ENCODE results near the gene KDM4B. TPM values are rescaled to one million over a fixed set of nuclear protein-coding genes. Genes with fewer than 3 reads are reported as not detected.

Gene KDM4B
- total and polyA plus RNA-seq, 7 donors, result 7.2 to 46.5 (median 21.4) TPM

- H3K36me3 ChIP-seq, result peaks cover 5 to 94% (median 52%) of the 10 kb centered on the region in 4 donors
- no peaks in the 10 kb centered on the region for H3K9me3 ChIP-seq
- H3K4me3 ChIP-seq, result no peak overlapping the region
- no peak for TF ChIP-seq POLR2A (IDR thresholded peaks at IDR 0.05)
- no peak for TF ChIP-seq POLR2AphosphoS5 (IDR thresholded peaks at IDR 0.05)
- TF ChIP-seq EP300 (IDR thresholded peaks at IDR 0.05), result no peak
- no peak for TF ChIP-seq CTCF (IDR thresholded peaks at IDR 0.05)
- no peak for DNase-seq
- 86 to 91% methylated on average over 22 of the region's 22 CpGs for WGBS, 2 donors
- H3K4me1 ChIP-seq, result peaks cover 0 to 4% (median 0%) of the 10 kb centered on the region in 4 donors
- no peaks in the 10 kb centered on the region for H3K27me3 ChIP-seq
- no peak overlapping the region for H3K27ac ChIP-seq
- intact Hi-C loops (cut with DNase I), result no loop called here
These were observed 173.8 kb downstream of the KDM4B start for GRCh38 chr19:5142725-5143097.

- DNase-seq, result no peak
These were observed 174.8 kb downstream of the KDM4B start for GRCh38 chr19:5143471-5144411.

GRCh38 chr19:5144545-5145179, 175.7 kb downstream of the KDM4B start:
- no peak for DNase-seq
- Histone ChIP-seq H3K27ac (no peak overlapping the region), H3K27me3 (no peaks in the 10 kb centered on the region), H3K4me1 (peaks cover 0 to 4% (median 0%) of the 10 kb centered on the region in 4 donors), H3K4me3 (no peak overlapping the region), H3K9me3 (no peaks in the 10 kb centered on the region), H3K36me3 (peaks cover 0 to 94% (median 48%) of the 10 kb centered on the region in 4 donors)
- intact Hi-C loops (cut with DNase I), result no loop called here
- 96% methylated on average over 23 of the region's 23 CpGs for WGBS, 2 donors
- TF ChIP-seq POLR2AphosphoS5 (IDR thresholded peaks at IDR 0.05), result no peak
- TF ChIP-seq CTCF (IDR thresholded peaks at IDR 0.05), result no peak
- TF ChIP-seq EP300 (IDR thresholded peaks at IDR 0.05), result no peak
- no peak for TF ChIP-seq POLR2A (IDR thresholded peaks at IDR 0.05)

More at GRCh38 chr19:5143471-5144411, 174.8 kb downstream of the KDM4B start:
- no peaks in the 10 kb centered on the region for H3K27me3 ChIP-seq
- no peak for TF ChIP-seq CTCF (IDR thresholded peaks at IDR 0.05)
- no peak for TF ChIP-seq POLR2AphosphoS5 (IDR thresholded peaks at IDR 0.05)
- no peaks in the 10 kb centered on the region for H3K9me3 ChIP-seq
- H3K36me3 ChIP-seq, result peaks cover 0 to 94% (median 46%) of the 10 kb centered on the region in 4 donors
- intact Hi-C loops (cut with DNase I), result no loop called here
- WGBS, 2 donors, result 89 to 94% methylated on average over 51 of the region's 51 CpGs
- peaks cover 0 to 4% (median 0%) of the 10 kb centered on the region in 4 donors for H3K4me1 ChIP-seq
- no peak overlapping the region for H3K4me3 ChIP-seq
- no peak overlapping the region for H3K27ac ChIP-seq

GRCh38 chr19:5145521-5146511, 176.9 kb downstream of the KDM4B start:
- intact Hi-C loops (cut with DNase I), result no loop called here
- no peak for DNase-seq
- TF ChIP-seq EP300 (IDR thresholded peaks at IDR 0.05), result no peak
- Histone ChIP-seq H3K4me1 (peaks cover 0 to 2% (median 0%) of the 10 kb centered on the region in 4 donors), H3K27ac (no peak overlapping the region), H3K9me3 (no peaks in the 10 kb centered on the region), H3K27me3 (no peaks in the 10 kb centered on the region), H3K4me3 (no peak overlapping the region), H3K36me3 (peaks cover 0 to 96% (median 48%) of the 10 kb centered on the region in 4 donors)
- WGBS, 2 donors, result 95 to 96% methylated on average over 52 of the region's 52 CpGs
